NT2/D1 (cell line): ENCODE results near the gene COL9A2.
A peak's percentile ranks its signal among the peaks of the same experiment; 100 is the strongest.

Source experiments
- DNase-seq: peaks from one replicate; pipeline ENCODE4 v3.0.0-alpha.2; 2011; ENCODE audit warnings: low read depth, low spot score
- H3K27me3 ChIP-seq: 2 replicates; pipeline ENCODE4 v1.6.0; 2011; ENCODE audit warnings: mild to moderate bottlenecking; ENCODE audit not compliant: insufficient read length, insufficient read depth
- H3K36me3 ChIP-seq: 2 replicates; pipeline ENCODE4 v1.6.1; 2011; ENCODE audit warnings: mild to moderate bottlenecking, low read length, mixed read lengths; ENCODE audit not compliant: insufficient read depth, insufficient read length
- H3K4me1 ChIP-seq: 2 replicates; pipeline ENCODE4 v1.5.1; 2011; ENCODE audit not compliant: insufficient read depth, insufficient read length
- H3K4me3 ChIP-seq: 2 replicates; pipeline ENCODE4 v1.5.1; 2011; ENCODE audit warnings: low read depth; ENCODE audit not compliant: insufficient read length
- H3K9ac ChIP-seq: 2 replicates; pipeline ENCODE4 v1.6.0; 2011; ENCODE audit warnings: low read depth; ENCODE audit not compliant: insufficient read length
- H3K9me3 ChIP-seq: 2 replicates; pipeline ENCODE4 v1.5.1; 2011; ENCODE audit warnings: mild to moderate bottlenecking, low read length; ENCODE audit not compliant: insufficient read depth
- SUZ12 ChIP-seq: IDR thresholded peaks from 2 replicates; pipeline ENCODE4 v1.6.1; 2011; ENCODE audit not compliant: insufficient read length, insufficient read depth; ENCODE audit errors: extremely low read depth
- YY1 ChIP-seq: IDR thresholded peaks from 2 replicates; pipeline ENCODE4 v1.6.1; 2011; ENCODE audit not compliant: insufficient read length, insufficient read depth
- ZNF274 ChIP-seq: IDR thresholded peaks from 2 replicates; pipeline ENCODE4 v1.6.1; 2011; ENCODE audit warnings: mild to moderate bottlenecking, low read depth, low read length

COL9A2 gene

GRCh38 chr1:40316595-40317393, at the start of gene COL9A2:
Gene COL9A2 (minus strand): TSS chr1:40317286. CDS start chr1:40317197, 89 bp downstream.
- peaks cover 5% of the 10 kb centered on the region for H3K36me3 ChIP-seq
- no peaks in the 10 kb centered on the region for H3K9me3 ChIP-seq
- H3K27me3 ChIP-seq = peaks cover 41% of the 10 kb centered on the region
- H3K4me1 ChIP-seq = peaks cover 21% of the 10 kb centered on the region
- peak within 1 kb of the TSS; percentile 82 for H3K4me3 ChIP-seq
- DNase-seq = no peak
- TF ChIP-seq ZNF274 = no peak
- no peak for TF ChIP-seq YY1
- peak; percentile 69 for TF ChIP-seq SUZ12
- peak within 1 kb of the TSS; percentile 91 for H3K9ac ChIP-seq

- Histone ChIP-seq H3K36me3 (no peaks in the 10 kb centered on the region), H3K27me3 (no peaks in the 10 kb centered on the region), H3K9ac (no peak overlapping the region), H3K4me1 (no peaks in the 10 kb centered on the region), H3K9me3 (peaks cover 9% of the 10 kb centered on the region; the same call in 1 of the 2 replicates), H3K4me3 (no peak overlapping the region)
- DNase-seq = no peak
- no peak for TF ChIP-seq ZNF274
- no peak for TF ChIP-seq SUZ12
- TF ChIP-seq YY1 = no peak
These were observed 46.6 kb upstream of the COL9A2 start for GRCh38 chr1:40363721-40364120.

GRCh38 chr1:40362699-40363098, 45.6 kb upstream of the COL9A2 start:
- no peak for DNase-seq
- TF ChIP-seq YY1 = no peak
- no peak for TF ChIP-seq ZNF274
- TF ChIP-seq SUZ12 = no peak
- Histone ChIP-seq H3K4me3 (no peak overlapping the region), H3K4me1 (no peaks in the 10 kb centered on the region), H3K27me3 (no peaks in the 10 kb centered on the region), H3K9ac (no peak overlapping the region), H3K9me3 (peaks cover 16% of the 10 kb centered on the region), H3K36me3 (no peaks in the 10 kb centered on the region)

GRCh38 chr1:40362199-40362598, 45.1 kb upstream of the COL9A2 start:
- Histone ChIP-seq H3K4me1 (no peaks in the 10 kb centered on the region), H3K9me3 (peaks cover 18% of the 10 kb centered on the region), H3K27me3 (no peaks in the 10 kb centered on the region), H3K4me3 (no peak overlapping the region), H3K36me3 (no peaks in the 10 kb centered on the region), H3K9ac (no peak overlapping the region)
- no peak for DNase-seq
- TF ChIP-seq SUZ12 = no peak
- no peak for TF ChIP-seq YY1
- TF ChIP-seq ZNF274 = no peak

- no peak overlapping the region for H3K4me3 ChIP-seq
These were observed 44.6 kb upstream of the COL9A2 start for GRCh38 chr1:40361637-40362036.

GRCh38 chr1:40361201-40361600, 44.1 kb upstream of the COL9A2 start:
- H3K36me3 ChIP-seq = no peaks in the 10 kb centered on the region
- DNase-seq = no peak
- TF ChIP-seq SUZ12 = no peak
- TF ChIP-seq YY1 = no peak
- no peak for TF ChIP-seq ZNF274
- H3K9ac ChIP-seq = no peak overlapping the region
- H3K4me3 ChIP-seq = no peak overlapping the region
- no peaks in the 10 kb centered on the region for H3K27me3 ChIP-seq
- H3K4me1 ChIP-seq = no peaks in the 10 kb centered on the region
- H3K9me3 ChIP-seq = peaks cover 18% of the 10 kb centered on the region

More at GRCh38 chr1:40361637-40362036, 44.6 kb upstream of the COL9A2 start:
- Histone ChIP-seq H3K36me3 (no peaks in the 10 kb centered on the region), H3K4me1 (no peaks in the 10 kb centered on the region), H3K9ac (no peak overlapping the region), H3K9me3 (peaks cover 18% of the 10 kb centered on the region), H3K27me3 (no peaks in the 10 kb centered on the region)
- no peak for DNase-seq
- TF ChIP-seq SUZ12 = no peak
- no peak for TF ChIP-seq ZNF274
- no peak for TF ChIP-seq YY1

- no peaks in the 10 kb centered on the region for H3K27me3 ChIP-seq
These were observed 43.5 kb upstream of the COL9A2 start for GRCh38 chr1:40360631-40361030.

More at GRCh38 chr1:40360631-40361030, 43.5 kb upstream of the COL9A2 start:
- Histone ChIP-seq H3K9me3 (peaks cover 18% of the 10 kb centered on the region), H3K9ac (no peak overlapping the region), H3K4me1 (no peaks in the 10 kb centered on the region), H3K4me3 (no peak overlapping the region), H3K36me3 (no peaks in the 10 kb centered on the region)
- TF ChIP-seq YY1 (no peak), ZNF274 (no peak), SUZ12 (no peak)
- no peak for DNase-seq
